ENCODE results near the gene MTHFD1L. TPM values are rescaled to one million over a fixed set of nuclear protein-coding genes. Genes with fewer than 3 reads are reported as not detected.
"Not testable (repeated sequence)": the region's sequence is repeated elsewhere in the genome, so short reads cannot be mapped to it uniquely, and the experiment has no call there.

Gene MTHFD1L
- total and polyA plus RNA-seq, 11 donors, result 1.1 to 13.2 (median 4.2) TPM

DNA sequence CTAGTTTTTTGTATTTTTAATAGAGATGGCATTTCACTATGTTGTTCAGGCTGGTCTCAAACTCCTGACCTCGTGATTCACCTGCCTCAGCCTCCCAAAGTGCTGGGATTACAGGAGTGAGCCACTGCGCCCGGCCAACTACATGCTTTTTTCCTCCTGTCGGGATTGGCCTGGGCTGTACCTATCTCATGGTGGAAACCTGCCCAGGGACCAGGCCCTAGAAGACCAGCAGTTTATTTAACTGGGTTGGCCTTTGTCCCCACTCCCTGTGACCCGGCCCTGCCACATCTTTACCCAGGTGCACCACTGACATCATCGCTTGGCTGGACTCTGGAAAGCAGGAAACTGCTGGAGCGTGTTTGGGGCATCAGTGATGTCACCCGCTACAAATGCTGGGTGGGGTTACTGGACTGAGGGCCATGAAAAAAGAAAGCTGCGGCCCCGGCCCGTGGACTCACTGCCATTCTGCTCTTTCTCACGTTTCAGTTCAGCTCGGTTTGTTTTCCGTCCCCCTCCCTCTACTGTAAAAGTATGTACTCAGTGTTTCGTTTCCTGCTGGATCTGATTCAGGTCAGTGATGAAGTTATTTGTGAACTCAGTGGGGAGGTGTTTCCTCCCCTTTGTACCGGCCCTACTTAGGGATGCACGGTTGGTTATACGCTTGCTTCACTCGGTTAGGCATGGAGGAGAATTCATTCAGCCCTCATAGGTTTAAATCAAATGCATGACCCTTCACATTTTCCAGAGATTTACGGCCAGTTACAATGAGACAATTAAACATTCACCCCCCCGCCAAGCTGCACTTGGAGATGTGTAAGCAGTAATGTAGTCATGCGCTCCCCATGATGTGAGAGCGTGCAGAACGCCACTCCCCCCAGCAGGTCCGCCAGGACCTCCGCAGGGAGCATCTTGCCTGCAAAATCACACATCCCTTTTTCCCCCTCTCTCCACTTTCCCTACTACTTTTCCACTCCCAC lies 179.3 kb downstream of the MTHFD1L start:
- DNase-seq, result peak in 4 of 5 donors; percentile 57 to 80 (median 71)
- ATAC-seq, result peak in 1 of 4 donors; percentile 62
- no peaks in the 10 kb centered on the region for H3K27me3 ChIP-seq
- peak overlapping the region in 9 of 12 donors; percentile 0 to 43 (median 8) for H3K4me3 ChIP-seq
- H3K9me3 ChIP-seq, result no peaks in the 10 kb centered on the region
- intact Hi-C loops (cut with DNase I), result loop anchor here in 1 of 10 donors (2.0 kb wide), 1 partner anchor 18 kb away; no protein-coding TSS in a partner anchor
- no peaks in the 10 kb centered on the region for H3K36me3 ChIP-seq
- TF ChIP-seq, protein P1, sequence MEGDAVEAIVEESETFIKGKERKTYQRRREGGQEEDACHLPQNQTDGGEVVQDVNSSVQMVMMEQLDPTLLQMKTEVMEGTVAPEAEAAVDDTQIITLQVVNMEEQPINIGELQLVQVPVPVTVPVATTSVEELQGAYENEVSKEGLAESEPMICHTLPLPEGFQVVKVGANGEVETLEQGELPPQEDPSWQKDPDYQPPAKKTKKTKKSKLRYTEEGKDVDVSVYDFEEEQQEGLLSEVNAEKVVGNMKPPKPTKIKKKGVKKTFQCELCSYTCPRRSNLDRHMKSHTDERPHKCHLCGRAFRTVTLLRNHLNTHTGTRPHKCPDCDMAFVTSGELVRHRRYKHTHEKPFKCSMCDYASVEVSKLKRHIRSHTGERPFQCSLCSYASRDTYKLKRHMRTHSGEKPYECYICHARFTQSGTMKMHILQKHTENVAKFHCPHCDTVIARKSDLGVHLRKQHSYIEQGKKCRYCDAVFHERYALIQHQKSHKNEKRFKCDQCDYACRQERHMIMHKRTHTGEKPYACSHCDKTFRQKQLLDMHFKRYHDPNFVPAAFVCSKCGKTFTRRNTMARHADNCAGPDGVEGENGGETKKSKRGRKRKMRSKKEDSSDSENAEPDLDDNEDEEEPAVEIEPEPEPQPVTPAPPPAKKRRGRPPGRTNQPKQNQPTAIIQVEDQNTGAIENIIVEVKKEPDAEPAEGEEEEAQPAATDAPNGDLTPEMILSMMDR (IDR thresholded peaks at IDR 0.05), result no peak
- TF ChIP-seq POLR2A (IDR thresholded peaks at IDR 0.05), result no peak
- H3K4me1 ChIP-seq, result peaks cover 0 to 39% (median 20%) of the 10 kb centered on the region in 12 donors
- peak overlapping the region; percentile 59 to 81 (median 73) for H3K27ac ChIP-seq
- 39 to 50% (median 47%) methylated on average over 26 of the region's 26 CpGs for WGBS, 4 donors

DNA sequence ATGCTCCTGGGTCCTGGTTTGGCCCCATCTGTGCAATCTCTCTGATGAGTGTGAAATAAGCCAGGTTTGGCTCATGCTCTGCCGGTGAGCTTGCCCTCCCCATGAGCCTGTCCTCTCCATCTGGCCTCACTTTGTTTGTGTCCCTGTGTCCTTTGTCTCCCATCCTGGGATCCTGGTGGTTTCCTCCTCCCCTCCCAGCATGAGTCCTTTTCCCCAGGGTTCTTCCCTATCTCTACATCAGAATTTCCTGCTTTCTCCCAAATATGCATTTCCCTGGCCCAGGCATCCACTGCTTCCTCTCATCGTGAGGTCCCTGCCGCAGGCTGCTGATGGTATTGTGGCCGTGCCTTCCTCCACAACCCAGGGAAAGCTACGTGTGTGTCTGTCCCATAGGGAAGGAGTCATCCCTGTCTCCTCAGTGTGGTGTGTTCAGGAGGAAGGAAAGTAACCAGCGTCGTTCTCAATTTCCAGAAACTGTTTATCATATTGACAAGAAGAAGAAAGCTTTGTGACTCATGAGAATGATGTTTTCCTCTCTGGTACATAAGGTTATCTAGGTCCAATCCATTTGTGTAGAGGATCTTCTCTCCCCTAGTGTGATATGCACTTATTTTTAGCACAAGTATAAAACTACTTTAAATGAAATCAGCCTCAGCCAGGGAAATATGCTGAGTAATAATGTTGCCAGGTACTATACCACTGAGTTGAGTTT lies 180.2 kb downstream of the MTHFD1L start:
- peak in 1 of 5 donors; percentile 20 for DNase-seq
- Histone ChIP-seq H3K4me1 (peaks cover 0 to 36% (median 20%) of the 10 kb centered on the region in 12 donors), H3K27ac (peak overlapping the region; percentile 59 to 81 (median 73)), H3K4me3 (peak overlapping the region in 3 of 12 donors; percentile 8 to 43 (median 32))
- not testable (repeated sequence) for H3K36me3 ChIP-seq, H3K27me3 ChIP-seq, ATAC-seq, H3K9me3 ChIP-seq
- 15 to 39% (median 25%) methylated on average over 7 of the region's 7 CpGs for WGBS, 4 donors
- intact Hi-C loops (cut with DNase I), result loop anchor here in 1 of 10 donors (2.0 kb wide), 1 partner anchor 17 kb away; no protein-coding TSS in a partner anchor

DNA sequence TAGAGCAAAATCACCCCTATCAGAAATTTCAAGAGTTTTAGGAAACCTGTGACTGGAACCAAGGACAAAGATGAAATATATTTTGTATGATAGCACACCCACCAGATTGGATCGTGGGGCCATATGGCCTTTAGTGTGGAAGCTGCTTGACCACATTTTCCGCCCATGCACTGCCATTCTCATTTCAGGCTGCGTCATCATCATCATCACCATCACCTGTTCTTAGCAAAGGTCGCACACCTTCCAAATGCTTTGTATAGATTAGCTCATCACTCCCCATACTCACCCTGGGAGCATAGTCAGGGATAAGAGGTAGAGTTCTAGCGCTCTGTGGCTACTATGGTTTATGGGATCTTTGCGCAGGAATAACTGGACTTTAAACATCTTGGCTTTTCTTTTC lies 185.7 kb downstream of the MTHFD1L start:
- TF ChIP-seq, protein P1 (IDR thresholded peaks at IDR 0.05), result no peak
- TF ChIP-seq POLR2A (IDR thresholded peaks at IDR 0.05), result no peak
- H3K36me3 ChIP-seq, result no peaks in the 10 kb centered on the region
- no peak overlapping the region for H3K4me3 ChIP-seq
- intact Hi-C loops (cut with DNase I), result no loop called here
- no peak for DNase-seq
- ATAC-seq, result no peak
- no peaks in the 10 kb centered on the region for H3K9me3 ChIP-seq
- no peaks in the 10 kb centered on the region for H3K27me3 ChIP-seq
- peaks cover 0 to 8% (median 2%) of the 10 kb centered on the region in 12 donors for H3K4me1 ChIP-seq
- WGBS, 4 donors, result 97 to 99% (median 98%) methylated on average over 6 of the region's 6 CpGs
- H3K27ac ChIP-seq, result no peak overlapping the region

DNA sequence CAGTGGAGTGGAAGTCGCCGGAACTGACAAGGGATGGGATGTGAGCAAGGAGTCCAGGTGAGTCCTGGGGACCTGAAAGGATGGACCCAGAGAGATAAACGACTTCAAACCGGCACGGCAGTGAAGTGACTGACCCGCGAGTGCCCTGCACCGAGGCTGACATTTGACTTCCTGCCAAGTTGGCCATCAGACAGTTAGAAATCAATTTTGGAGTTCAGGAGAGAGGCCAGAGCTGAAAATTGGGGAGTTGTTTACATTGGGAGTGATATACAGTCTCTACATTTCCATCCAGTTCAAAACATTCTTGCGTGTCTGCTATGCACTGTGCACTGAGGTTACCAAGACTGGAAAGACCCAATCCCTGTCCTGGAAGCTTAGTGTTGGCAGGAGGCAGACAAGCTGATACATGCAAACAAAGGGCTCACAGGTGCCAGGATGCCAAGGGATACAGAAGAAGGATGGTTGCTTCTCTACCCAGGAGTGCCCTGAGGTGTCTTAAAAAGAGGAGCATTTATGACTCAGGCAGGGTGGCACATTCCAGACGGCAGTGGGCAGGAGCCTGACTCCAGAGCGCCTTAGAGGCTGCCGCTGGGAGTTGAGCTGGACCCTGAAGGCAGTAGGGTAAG lies 186.6 kb downstream of the MTHFD1L start:
- Histone ChIP-seq H3K9me3 (no peaks in the 10 kb centered on the region), H3K36me3 (no peaks in the 10 kb centered on the region), H3K4me1 (peaks cover 0 to 8% (median 0%) of the 10 kb centered on the region in 12 donors), H3K4me3 (no peak overlapping the region), H3K27me3 (no peaks in the 10 kb centered on the region), H3K27ac (no peak overlapping the region)
- TF ChIP-seq POLR2A (IDR thresholded peaks at IDR 0.05), result no peak
- TF ChIP-seq, protein P1 (IDR thresholded peaks at IDR 0.05), result no peak
- intact Hi-C loops (cut with DNase I), result no loop called here
- DNase-seq (no peak), ATAC-seq (no peak)
- 89 to 92% (median 91%) methylated on average over 11 to 12 of the region's 12 CpGs for WGBS, 4 donors
